ENCODE results near the gene SLC37A3.
"Not testable (repeated sequence)": the region's sequence is repeated elsewhere in the genome, so short reads cannot be mapped to it uniquely, and the experiment has no call there.

Gene SLC37A3

GRCh38 chr7:140417456-140418155 is 19.3 kb upstream of the SLC37A3 start:
- no peak overlapping the region for H3K27ac Mint-ChIP-seq
- H3K9me3 Mint-ChIP-seq = no peaks in the 10 kb centered on the region
- intact Hi-C loops (cut with micrococcal nuclease) = no loop called here
- peaks cover 28% of the 10 kb centered on the region for H3K27me3 Mint-ChIP-seq
- no peak overlapping the region for H3K4me3 Mint-ChIP-seq
- no peaks in the 10 kb centered on the region for H3K4me1 Mint-ChIP-seq (ENCODE audit: low read depth)
- no peaks in the 10 kb centered on the region for H3K36me3 Mint-ChIP-seq (ENCODE audit: low read depth)

GRCh38 chr7:140416560-140416959 is 18.2 kb upstream of the SLC37A3 start:
- Mint-ChIP-seq H3K27ac (no peak overlapping the region), H3K4me3 (no peak overlapping the region), H3K27me3 (peaks cover 34% of the 10 kb centered on the region), H3K36me3 (ENCODE audit: low read depth) (no peaks in the 10 kb centered on the region), H3K4me1 (ENCODE audit: low read depth) (no peaks in the 10 kb centered on the region), H3K9me3 (no peaks in the 10 kb centered on the region)
- intact Hi-C loops (cut with micrococcal nuclease) = no loop called here

DNA sequence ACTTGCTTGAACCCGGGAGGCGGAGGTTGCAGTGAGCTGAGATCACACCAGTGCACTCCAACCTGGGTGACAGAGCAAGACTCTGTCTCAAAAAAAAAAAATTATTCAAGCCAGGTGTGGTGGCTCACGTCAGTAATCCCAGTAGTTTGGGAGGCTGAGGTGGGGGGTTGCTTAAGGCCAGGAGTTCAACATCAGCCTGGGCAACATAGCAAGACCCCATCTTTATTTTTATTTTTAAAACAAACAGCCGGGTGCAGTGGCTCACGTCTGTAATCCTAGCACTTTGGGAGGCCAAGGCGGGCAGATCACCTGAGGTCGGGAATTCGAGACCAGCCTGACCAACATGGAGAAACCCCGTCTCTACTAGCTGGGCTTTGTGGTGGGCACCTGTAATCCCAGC is 17.5 kb upstream of the SLC37A3 start:
- H3K36me3 Mint-ChIP-seq (ENCODE audit: low read depth); intact Hi-C loops (cut with micrococcal nuclease); H3K4me1 Mint-ChIP-seq (ENCODE audit: low read depth); H3K27ac Mint-ChIP-seq; H3K4me3 Mint-ChIP-seq; H3K9me3 Mint-ChIP-seq: not testable (repeated sequence)
- H3K27me3 Mint-ChIP-seq = peaks cover 34% of the 10 kb centered on the region

- intact Hi-C loops (cut with micrococcal nuclease) = no loop called here
- peaks cover 34% of the 10 kb centered on the region for H3K27me3 Mint-ChIP-seq
- no peak overlapping the region for H3K4me3 Mint-ChIP-seq
- H3K4me1 Mint-ChIP-seq (ENCODE audit: low read depth) = no peaks in the 10 kb centered on the region
- H3K9me3 Mint-ChIP-seq = no peaks in the 10 kb centered on the region
- no peak overlapping the region for H3K27ac Mint-ChIP-seq
- H3K36me3 Mint-ChIP-seq (ENCODE audit: low read depth) = no peaks in the 10 kb centered on the region
Observed at GRCh38 chr7:140415361-140415760, 17.0 kb upstream of the SLC37A3 start.

DNA sequence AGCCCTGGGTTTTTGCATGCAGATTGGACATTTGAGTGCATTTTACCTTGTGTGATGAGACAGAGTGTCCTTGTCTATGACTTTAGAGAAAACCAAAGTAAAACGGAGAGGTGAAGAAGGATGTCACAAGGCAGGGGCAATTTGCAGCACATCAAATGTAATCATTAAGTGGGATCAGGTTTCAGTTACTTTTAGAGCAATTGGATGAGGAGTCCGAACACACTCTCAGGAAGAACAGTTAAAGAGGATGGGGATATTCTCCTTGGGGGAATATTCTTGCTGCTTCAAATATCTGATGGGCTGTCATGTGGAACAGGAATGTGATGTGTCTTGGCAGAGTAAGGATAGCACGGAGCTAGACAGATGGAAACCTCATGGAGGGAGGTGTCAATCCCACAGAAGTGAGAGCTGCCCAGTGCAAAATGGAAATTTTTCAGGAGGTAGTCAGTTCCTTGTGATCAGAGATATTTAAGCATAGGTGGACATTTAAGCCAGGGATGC is 6.3 kb upstream of the SLC37A3 start:
- H3K9me3 Mint-ChIP-seq = no peaks in the 10 kb centered on the region
- intact Hi-C loops (cut with micrococcal nuclease) = no loop called here
- H3K4me3 Mint-ChIP-seq = no peak overlapping the region
- no peaks in the 10 kb centered on the region for H3K36me3 Mint-ChIP-seq (ENCODE audit: low read depth)
- H3K27ac Mint-ChIP-seq = no peak overlapping the region
- H3K27me3 Mint-ChIP-seq = peaks cover 43% of the 10 kb centered on the region
- H3K4me1 Mint-ChIP-seq (ENCODE audit: low read depth) = peaks cover 12% of the 10 kb centered on the region

- Mint-ChIP-seq H3K27ac (peak within 1 kb of the TSS; percentile 25), H3K9me3 (no peaks in the 10 kb centered on the region), H3K4me1 (ENCODE audit: low read depth) (peaks cover 12% of the 10 kb centered on the region), H3K4me3 (peak within 1 kb of the TSS; percentile 65), H3K27me3 (peaks cover 47% of the 10 kb centered on the region), H3K36me3 (ENCODE audit: low read depth) (no peaks in the 10 kb centered on the region)
- intact Hi-C loops (cut with micrococcal nuclease) = no loop called here
Observed at GRCh38 chr7:140403878-140404564, 5.7 kb upstream of the SLC37A3 start, which contains the start of gene RAB19. TSS of gene RAB19 (plus strand) at chr7:140404058. CDS start at chr7:140407647, 3,589 bp downstream.

GRCh38 chr7:140402178-140402835 is 4.0 kb upstream of the SLC37A3 start:
- H3K9me3 Mint-ChIP-seq = no peaks in the 10 kb centered on the region
- no peak overlapping the region for H3K27ac Mint-ChIP-seq
- H3K4me3 Mint-ChIP-seq = no peak overlapping the region
- H3K27me3 Mint-ChIP-seq = peaks cover 50% of the 10 kb centered on the region
- intact Hi-C loops (cut with micrococcal nuclease) = no loop called here
- H3K4me1 Mint-ChIP-seq (ENCODE audit: low read depth) = peaks cover 25% of the 10 kb centered on the region
- peaks cover 6% of the 10 kb centered on the region for H3K36me3 Mint-ChIP-seq (ENCODE audit: low read depth)

DNA sequence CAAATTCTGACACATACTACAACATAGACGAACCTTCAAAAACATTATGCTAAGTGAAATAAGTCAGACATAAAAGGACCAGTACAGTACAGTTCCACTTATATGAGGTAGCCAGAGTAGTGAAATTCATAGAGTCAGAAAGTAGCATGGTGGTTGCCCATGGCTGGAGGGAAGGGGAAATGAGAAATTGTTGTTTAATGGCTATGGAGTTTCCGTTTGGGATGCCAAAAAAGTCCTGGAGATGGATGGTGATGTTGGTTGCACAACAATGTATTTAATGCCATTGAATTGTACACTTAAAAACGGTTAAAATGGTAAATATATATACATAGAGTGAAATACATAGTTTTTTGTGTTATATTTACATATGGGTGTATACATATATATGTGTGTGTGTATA is 2.1 kb upstream of the SLC37A3 start:
- intact Hi-C loops (cut with micrococcal nuclease) = no loop called here
- H3K27me3 Mint-ChIP-seq = peaks cover 48% of the 10 kb centered on the region
- no peak overlapping the region for H3K27ac Mint-ChIP-seq
- peaks cover 34% of the 10 kb centered on the region for H3K4me1 Mint-ChIP-seq (ENCODE audit: low read depth)
- no peaks in the 10 kb centered on the region for H3K9me3 Mint-ChIP-seq
- no peak overlapping the region for H3K4me3 Mint-ChIP-seq
- peaks cover 6% of the 10 kb centered on the region for H3K36me3 Mint-ChIP-seq (ENCODE audit: low read depth)

DNA sequence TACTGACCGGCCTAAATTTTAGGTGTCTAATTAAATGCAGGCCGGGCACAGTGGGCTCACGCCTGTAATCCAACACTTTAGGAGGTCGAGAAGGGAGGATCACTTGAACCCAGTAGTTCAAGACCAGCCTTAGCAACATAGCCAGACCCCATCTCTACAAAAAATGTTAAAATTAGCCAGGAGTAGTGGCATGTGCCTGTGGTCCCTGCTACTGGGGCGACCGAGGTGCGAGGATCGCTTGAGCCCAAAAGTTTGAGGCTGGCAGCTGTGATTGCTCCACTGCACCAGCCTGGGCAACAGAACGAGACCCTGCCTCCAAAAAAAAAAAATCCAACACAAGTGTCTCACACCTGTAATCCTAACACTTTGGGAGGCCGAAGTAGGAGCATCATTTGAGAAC is 491 bp upstream of the SLC37A3 start:
- Mint-ChIP-seq H3K36me3 (ENCODE audit: low read depth) (peaks cover 6% of the 10 kb centered on the region), H3K4me1 (ENCODE audit: low read depth) (peaks cover 28% of the 10 kb centered on the region), H3K27ac (no peak overlapping the region), H3K9me3 (no peaks in the 10 kb centered on the region), H3K4me3 (no peak overlapping the region), H3K27me3 (peaks cover 32% of the 10 kb centered on the region)
- intact Hi-C loops (cut with micrococcal nuclease) = no loop called here

DNA sequence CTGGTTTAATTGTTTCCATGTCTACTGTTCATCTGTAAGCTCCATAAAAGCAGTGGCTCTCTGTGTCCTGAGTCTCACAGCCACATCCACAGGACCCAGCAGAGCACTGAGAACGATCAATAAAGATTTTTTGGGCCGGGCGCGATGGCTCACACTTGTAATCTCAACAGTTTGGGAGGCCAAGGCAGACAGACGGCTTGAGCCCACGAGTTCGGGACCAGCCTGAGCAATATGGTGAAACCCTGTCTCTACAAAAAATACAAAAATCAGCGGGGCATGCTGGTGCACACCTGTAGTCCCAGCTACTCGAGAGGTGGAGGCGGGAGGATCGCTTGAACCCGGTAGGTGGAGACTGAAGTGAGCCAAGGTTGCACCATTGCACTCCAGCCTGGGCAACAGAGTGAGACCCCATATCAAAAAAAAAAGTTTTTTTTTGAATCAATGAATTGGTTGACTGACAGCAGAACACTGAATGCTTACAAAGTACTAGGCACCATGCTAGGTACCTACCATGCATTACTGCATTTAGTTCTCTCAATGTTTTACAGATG is 4.5 kb downstream of the SLC37A3 start:
- no peaks in the 10 kb centered on the region for H3K9me3 Mint-ChIP-seq
- no peak overlapping the region for H3K4me3 Mint-ChIP-seq
- H3K27ac Mint-ChIP-seq = no peak overlapping the region

GRCh38 chr7:140391634-140392033 is 6.7 kb downstream of the SLC37A3 start:
- peaks cover 5% of the 10 kb centered on the region for H3K27me3 Mint-ChIP-seq
- no peaks in the 10 kb centered on the region for H3K9me3 Mint-ChIP-seq
- no peak overlapping the region for H3K4me3 Mint-ChIP-seq
- no peak overlapping the region for H3K27ac Mint-ChIP-seq
- intact Hi-C loops (cut with micrococcal nuclease) = no loop called here
- H3K4me1 Mint-ChIP-seq (ENCODE audit: low read depth) = peaks cover 14% of the 10 kb centered on the region
- no peaks in the 10 kb centered on the region for H3K36me3 Mint-ChIP-seq (ENCODE audit: low read depth)

More for the DNA sequence above, 4.5 kb downstream of the SLC37A3 start:
- peaks cover 23% of the 10 kb centered on the region for H3K4me1 Mint-ChIP-seq (ENCODE audit: low read depth)
- intact Hi-C loops (cut with micrococcal nuclease) = no loop called here
- peaks cover 6% of the 10 kb centered on the region for H3K36me3 Mint-ChIP-seq (ENCODE audit: low read depth)
- peaks cover 7% of the 10 kb centered on the region for H3K27me3 Mint-ChIP-seq

DNA sequence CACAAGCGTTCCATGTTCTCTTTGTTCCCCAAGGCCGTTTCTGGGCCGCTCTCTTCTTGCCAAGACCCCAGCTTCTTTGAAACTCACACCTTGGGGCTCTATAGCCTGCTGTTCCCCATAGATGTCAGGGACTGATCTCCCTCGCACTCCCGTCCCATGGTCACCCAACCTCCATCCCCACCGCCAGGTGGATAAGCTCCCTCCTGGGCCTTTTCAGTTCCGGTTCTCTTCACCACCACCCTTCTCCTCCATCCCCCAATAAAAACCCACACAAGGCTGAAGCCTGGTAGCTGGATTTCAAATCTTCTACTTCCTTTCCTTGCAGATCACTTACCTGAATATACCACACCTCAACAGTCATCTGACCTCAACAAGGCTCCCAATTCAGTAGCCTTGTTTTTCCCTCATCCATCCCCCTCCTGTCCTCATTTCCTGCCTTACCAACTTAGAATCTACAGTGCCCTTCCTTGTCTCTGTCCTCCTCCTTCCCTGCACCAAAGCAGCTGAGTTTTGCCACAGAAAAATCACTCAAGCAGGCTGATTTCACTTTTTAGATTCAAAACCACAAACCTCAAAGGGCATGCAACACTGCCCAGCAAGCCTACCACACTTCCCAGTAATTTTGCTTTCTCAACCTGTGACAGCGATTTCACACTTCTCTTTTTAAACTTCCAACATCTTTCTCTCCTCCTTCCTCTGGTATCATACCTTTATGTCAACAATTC is 7.7 kb downstream of the SLC37A3 start:
- Mint-ChIP-seq H3K27ac (no peak overlapping the region), H3K27me3 (no peaks in the 10 kb centered on the region), H3K4me3 (no peak overlapping the region), H3K9me3 (no peaks in the 10 kb centered on the region), H3K36me3 (ENCODE audit: low read depth) (no peaks in the 10 kb centered on the region), H3K4me1 (ENCODE audit: low read depth) (peaks cover 8% of the 10 kb centered on the region)
- intact Hi-C loops (cut with micrococcal nuclease) = no loop called here

DNA sequence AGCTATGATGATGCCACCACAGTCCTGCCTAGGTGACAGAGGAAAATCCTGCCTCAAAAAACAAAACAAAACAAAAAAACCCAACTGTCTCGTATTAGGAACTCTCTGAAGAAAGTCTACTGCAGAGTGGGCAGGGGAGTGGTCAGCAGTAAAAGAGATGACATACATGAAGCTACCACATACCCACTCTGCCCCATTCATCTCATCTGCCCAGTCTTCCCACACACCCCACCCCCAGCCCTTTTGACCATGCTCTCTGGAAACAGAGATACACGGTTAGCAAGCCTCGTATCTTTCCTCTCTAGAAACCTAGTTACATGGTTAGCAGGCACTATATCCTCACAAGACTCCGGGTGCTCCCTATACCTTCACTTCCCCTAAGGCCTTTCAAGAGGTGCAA is 8.3 kb downstream of the SLC37A3 start:
- Mint-ChIP-seq H3K27me3 (no peaks in the 10 kb centered on the region), H3K4me1 (ENCODE audit: low read depth) (peaks cover 12% of the 10 kb centered on the region), H3K9me3 (no peaks in the 10 kb centered on the region), H3K4me3 (no peak overlapping the region), H3K27ac (no peak overlapping the region), H3K36me3 (ENCODE audit: low read depth) (no peaks in the 10 kb centered on the region)
- intact Hi-C loops (cut with micrococcal nuclease) = no loop called here
